HG03378 (cell line): Measurements from ENCODE around the gene ZNF385B.

Experiments
- ATAC-seq: cut with Tn5 transposase; IDR thresholded peaks from one replicate; pipeline ENCODE4 v1.9.1; 2021; ENCODE audit warnings: mild to moderate bottlenecking, moderate library complexity; ENCODE audit not compliant: unreplicated experiment

The ZNF385B gene

DNA sequence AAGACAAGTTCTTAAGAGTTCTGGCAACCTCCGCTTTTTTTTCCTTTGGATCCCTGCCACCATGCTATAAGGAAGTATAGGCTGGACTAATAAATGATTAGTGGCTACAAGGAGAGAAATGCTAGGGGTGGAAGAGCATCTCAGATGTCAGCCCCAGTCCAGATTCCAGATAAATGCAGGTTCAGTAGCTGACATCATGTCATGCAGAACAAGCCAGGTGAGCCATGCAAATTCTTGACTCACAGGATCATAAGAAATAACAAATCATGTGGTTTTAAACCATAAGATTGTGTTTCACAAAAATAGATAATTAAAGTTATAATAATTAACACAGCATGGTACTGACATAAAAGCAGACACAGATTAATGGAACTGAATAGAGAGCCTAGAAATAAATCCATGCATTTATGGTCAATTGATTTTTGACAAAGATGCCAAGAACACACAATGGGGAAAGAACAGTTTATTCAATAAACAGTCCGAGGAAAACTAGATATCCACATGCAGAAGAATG, 443.9 kb downstream of the ZNF385B start:
- no peak for ATAC-seq

DNA sequence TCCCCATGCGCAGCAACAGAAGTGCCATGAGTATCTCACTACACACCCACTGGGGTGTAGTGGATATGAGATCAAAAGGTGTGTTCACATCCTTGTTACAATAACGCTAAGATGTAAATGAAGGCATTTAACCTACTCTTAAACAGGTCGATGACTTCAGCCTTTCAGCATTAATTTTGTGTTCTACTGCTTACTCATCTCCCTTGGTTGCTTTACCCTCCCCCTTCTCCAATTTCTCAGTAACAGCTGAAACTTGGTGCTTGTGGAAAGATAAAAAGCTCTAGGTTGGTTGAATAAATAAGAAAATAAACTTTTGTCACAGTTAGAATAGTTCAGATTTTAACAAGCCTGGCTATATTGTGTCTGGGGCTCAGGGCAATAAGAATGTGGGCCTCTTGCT, 449.3 kb downstream of the ZNF385B start:
- ATAC-seq: no peak

DNA sequence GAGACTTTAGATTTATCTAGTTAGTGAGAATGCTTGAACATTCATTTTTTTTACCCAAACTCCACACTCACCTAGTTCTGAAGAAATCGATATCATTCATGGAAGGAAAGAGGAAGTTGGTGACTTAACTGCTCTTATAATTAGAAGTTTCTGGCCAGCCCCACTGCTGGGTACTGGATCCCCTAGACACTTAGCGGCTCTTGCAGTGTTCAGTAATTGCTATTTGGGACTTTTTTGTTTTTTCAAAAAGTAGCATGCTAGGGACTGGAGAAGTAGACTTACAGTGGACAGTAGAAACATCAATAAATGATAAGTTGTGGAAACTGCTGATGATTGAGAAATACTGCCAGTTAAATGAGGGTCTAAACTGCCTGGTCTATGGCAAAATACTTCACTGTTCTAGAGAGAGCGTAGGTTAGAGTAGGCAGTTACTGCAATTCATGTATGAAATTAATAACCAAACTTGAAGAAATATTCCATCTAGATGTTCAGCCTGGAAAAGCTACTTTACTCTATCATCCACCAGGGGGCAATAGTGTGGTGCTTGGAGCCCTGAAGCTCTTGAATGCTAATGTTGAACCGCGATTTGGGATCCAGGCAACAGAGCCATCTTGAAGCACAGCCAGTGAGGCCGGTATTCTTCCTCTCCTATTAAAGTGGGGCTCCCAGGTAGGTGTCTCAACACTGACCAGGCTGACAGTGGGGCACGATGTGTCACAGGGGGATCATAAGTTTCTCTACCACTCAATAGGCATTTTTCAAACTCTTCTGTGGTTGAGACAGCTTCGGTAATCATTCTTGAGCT, 450.7 kb downstream of the ZNF385B start:
- ATAC-seq: peak; percentile 74

DNA sequence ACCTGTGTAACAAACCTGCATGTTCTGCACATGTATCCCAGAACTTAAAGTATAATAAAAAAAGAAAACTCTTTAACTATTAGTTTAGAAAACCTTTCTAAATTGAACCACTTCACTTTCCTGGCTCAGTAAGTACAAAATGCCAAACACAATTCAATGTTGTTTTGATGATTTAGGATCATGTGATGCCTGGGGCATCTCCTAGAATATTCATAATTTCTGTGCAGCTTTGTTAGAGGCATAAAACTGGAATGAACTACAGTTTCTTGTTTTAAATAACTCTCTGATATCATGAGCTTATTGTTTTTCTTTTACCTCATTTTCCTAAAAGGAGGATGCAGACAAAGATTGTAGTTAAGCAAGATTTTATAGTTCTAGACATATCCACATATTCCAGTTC, 457.8 kb downstream of the ZNF385B start:
- ATAC-seq: no peak

DNA sequence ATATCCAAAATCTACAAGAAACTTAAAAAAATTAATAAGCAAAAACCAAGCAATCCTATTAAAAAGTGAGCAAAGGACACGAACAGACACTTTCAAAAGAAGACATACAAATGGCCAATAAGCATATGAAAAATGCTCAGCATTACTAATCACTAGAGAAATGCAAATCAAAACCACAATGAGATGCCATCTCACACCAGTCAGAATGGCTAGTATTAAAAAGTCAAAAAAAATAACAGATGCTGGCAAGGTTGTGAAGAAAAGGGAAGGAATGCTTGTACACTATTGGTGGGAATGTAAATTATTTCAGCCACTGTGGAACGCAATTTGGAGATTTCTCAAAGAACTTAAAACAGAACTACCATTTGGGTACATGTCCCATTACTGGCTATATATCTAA, 467.9 kb downstream of the ZNF385B start:
- ATAC-seq: no peak
